Activated CD4-positive, alpha-beta memory T cell treated with anti-CD3 and anti-CD28 coated beads, Interleukin-2, amount 10 ng/mL, durations not matched to agents 7 days and 5 days (primary cell): Measurements from ENCODE around the gene CBX4. TPM values are rescaled to one million over a fixed set of nuclear protein-coding genes. Genes with fewer than 3 reads are reported as not detected.

Experiments used
- CTCF ChIA-PET: fragments of 350-600 bp; sonication (Branson Sonifier 250); formaldehyde crosslinking; loops from one replicate; lab custom pipeline; 2021; ENCODE audit warnings: antibody characterized with exemption, inconsistent platforms; lab: Charles Lee
- POLR2A ChIA-PET: fragments of 350-600 bp; sonication (Branson Sonifier 250); formaldehyde crosslinking; loops from one replicate; lab custom pipeline; 2021; ENCODE audit warnings: antibody characterized with exemption; lab: Charles Lee
- DNase-seq: peaks from one replicate; pipeline ENCODE4 v3.0.0-alpha.2; 2020
- H3K27ac Mint-ChIP-seq: one replicate; pipeline ENCODE4 v1.8.0; 2021; ENCODE audit warnings: mild to moderate bottlenecking, mixed read lengths
- H3K27me3 Mint-ChIP-seq: one replicate; pipeline ENCODE4 v1.8.0; 2021; ENCODE audit warnings: mixed read lengths
- H3K36me3 Mint-ChIP-seq: one replicate; pipeline ENCODE4 v1.8.0; 2021; ENCODE audit warnings: low read depth, mixed read lengths
- H3K4me1 Mint-ChIP-seq: one replicate; pipeline ENCODE4 v1.8.0; 2021; ENCODE audit warnings: mixed read lengths
- H3K4me3 Mint-ChIP-seq: one replicate; pipeline ENCODE4 v1.8.0; 2021; ENCODE audit warnings: mild to moderate bottlenecking, mixed read lengths
- H3K9me3 Mint-ChIP-seq: one replicate; pipeline ENCODE4 v1.8.0; 2021; ENCODE audit warnings: mixed read lengths
- total RNA-seq, 2 experiments: library from RNA; stranded (reverse); gene quantifications; one replicate each; pipeline ENCODE4 v1.2.3, GENCODE V29; 2021

CBX4 gene
- total RNA-seq, 2 experiments from 2014 or later, result 34.4 to 36.5 TPM

DNA sequence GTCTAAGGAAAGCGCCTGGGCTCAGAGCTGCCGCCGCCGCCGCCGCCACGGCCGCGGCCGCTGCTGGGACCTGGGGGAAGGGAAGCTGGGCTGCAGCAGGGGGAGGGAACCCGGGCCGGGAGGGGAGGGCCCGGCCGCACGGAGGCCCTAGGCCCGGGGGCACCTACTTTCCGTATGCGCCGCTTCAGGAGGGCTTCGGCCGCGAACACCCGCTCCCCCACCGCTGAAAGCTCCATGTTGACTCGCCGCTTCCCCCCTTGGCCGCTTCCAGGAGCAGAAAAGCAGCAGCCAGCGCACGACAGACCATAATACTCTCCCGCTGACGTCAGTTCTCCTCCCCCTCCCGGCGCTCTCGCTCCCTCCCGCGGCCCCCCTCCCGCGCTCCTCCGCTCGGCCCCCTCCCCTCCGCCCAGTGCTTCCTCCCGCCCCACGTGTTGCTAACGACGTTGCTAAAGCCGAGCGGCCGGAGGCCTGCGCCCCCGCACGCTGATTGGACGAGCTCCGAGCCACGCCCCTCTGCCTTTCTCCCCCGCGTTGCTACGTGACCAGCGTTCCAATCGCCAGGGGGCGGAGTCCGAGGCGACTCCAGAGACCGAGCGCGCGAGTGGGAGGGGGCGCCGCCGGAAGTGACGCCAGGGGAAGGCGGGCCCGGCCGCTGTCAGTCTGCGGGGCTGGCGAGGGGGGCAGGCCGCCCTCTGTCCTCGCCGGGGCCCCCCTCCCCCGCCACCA, 42.3 kb downstream of the CBX4 start, which contains the start of gene CBX8:
TSS of gene CBX8 (minus strand) at position 315 of the 729 bp plus-strand sequence. CDS start at position 236, 79 bp downstream.
- H3K27ac Mint-ChIP-seq, result peak within 1 kb of the TSS; percentile 70
- ChIA-PET CTCF (interaction anchor here (0.7 to 3.4 kb wide), 11 partner anchors 12 to 173 kb away, joined by 3 to 23 read pairs (median 6); partner anchors contain the start of gene CBX4), POLR2A (interaction anchor here (0.6 to 4.0 kb wide), 10 partner anchors 10 to 304 kb away, joined by 3 to 58 read pairs (median 5); partner anchors contain the start of genes CBX4 and GAA)
- peaks cover 44% of the 10 kb centered on the region for H3K27me3 Mint-ChIP-seq
- peak within 1 kb of the TSS; percentile 83 for H3K4me3 Mint-ChIP-seq
- DNase-seq, result peak; percentile 100
- H3K4me1 Mint-ChIP-seq, result peaks cover 33% of the 10 kb centered on the region
- peaks cover 5% of the 10 kb centered on the region for H3K36me3 Mint-ChIP-seq
- H3K9me3 Mint-ChIP-seq, result no peaks in the 10 kb centered on the region

DNA sequence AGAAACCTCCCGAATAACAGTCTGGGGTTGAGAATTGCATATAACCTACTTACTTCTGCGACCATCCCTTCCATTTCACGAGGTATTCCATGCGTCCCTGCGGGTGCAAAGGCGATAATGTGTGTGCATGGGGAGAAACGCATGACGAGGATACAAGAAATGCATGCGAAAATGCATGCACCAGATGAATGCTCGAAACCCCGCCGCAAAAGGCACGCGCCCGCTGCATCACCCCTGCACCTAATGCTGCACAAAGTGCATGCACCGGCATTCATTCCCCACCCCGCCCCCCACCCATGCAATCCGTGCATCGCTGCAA, 42.8 kb downstream of the CBX4 start:
- peaks cover 5% of the 10 kb centered on the region for H3K36me3 Mint-ChIP-seq
- peaks cover 40% of the 10 kb centered on the region for H3K27me3 Mint-ChIP-seq

GRCh38 chr17:79795795-79796443, 43.3 kb downstream of the CBX4 start:
- H3K27me3 Mint-ChIP-seq, result peaks cover 42% of the 10 kb centered on the region
- no peaks in the 10 kb centered on the region for H3K9me3 Mint-ChIP-seq
- DNase-seq, result no peak
- CTCF ChIA-PET, result interaction anchor here (1.5 to 3.4 kb wide), 2 partner anchors 44 to 50 kb away, joined by 11 to 23 read pairs; partner anchors contain the start of gene CBX4
- peaks cover 34% of the 10 kb centered on the region for H3K4me1 Mint-ChIP-seq
- POLR2A ChIA-PET, result interaction anchor here (1.1 to 4.0 kb wide), 6 partner anchors 12 to 305 kb away, joined by 3 to 58 read pairs (median 12); partner anchors contain the start of genes CBX4 and GAA
- peaks cover 5% of the 10 kb centered on the region for H3K36me3 Mint-ChIP-seq
- peak overlapping the region; percentile 83 for H3K4me3 Mint-ChIP-seq
- no peak overlapping the region for H3K27ac Mint-ChIP-seq

More for the DNA sequence above, 42.8 kb downstream of the CBX4 start:
- POLR2A ChIA-PET, result interaction anchor here (0.6 to 4.0 kb wide), 10 partner anchors 9 to 305 kb away, joined by 3 to 58 read pairs (median 5); partner anchors contain the start of genes CBX4 and GAA
- no peak for DNase-seq
- Mint-ChIP-seq H3K9me3 (no peaks in the 10 kb centered on the region), H3K4me1 (peaks cover 33% of the 10 kb centered on the region), H3K4me3 (peak overlapping the region; percentile 83), H3K27ac (no peak overlapping the region)
- CTCF ChIA-PET, result interaction anchor here (0.7 to 3.4 kb wide), 11 partner anchors 12 to 174 kb away, joined by 3 to 23 read pairs (median 6); partner anchors contain the start of gene CBX4

DNA sequence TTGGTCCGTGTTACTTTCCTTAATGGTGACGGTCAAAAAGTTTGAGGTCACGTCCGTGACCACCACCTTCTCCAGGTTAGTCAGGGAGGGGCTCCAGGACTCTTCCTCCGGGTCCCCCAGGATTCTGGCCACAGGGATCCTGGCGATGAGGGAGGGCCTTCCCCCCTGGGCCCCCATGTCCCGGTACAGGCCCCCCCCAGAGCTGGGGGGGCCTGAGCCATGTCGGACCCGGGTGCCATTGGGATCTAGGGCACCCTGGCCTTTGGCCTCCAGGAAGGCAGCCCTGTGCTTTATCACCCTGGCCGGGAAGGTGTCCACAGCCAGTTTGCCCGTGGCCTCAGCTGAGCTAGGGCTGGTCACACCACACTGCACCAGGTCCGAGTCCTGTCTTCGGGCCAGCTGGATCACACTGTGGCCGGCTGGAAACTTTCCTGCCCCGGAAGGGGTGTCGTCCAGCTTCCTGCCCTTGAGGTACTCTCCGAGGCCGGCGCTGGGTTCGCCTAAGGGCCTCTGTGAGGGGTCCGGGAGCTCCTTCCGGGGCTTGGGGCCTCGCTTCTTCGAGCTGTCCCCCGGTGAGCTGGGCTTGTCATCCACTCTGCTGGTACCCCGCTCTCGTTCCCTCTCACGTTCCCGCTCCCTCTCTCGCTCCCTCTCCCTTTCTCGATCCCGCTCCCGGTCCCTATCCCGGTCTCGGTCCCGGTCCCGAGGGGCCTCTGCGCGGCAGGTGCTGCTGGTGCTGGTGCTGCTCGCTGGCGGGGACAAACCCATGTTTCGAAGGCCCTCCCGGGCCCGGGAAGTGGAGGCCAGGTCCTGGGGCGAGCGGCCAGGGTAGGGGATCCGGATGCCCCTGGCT, 44.4 kb downstream of the CBX4 start:
- H3K4me3 Mint-ChIP-seq, result no peak overlapping the region
- DNase-seq, result no peak
- H3K36me3 Mint-ChIP-seq, result peaks cover 2% of the 10 kb centered on the region
- POLR2A ChIA-PET, result interaction anchor here (1.4 kb wide), 1 partner anchor 44 kb away, joined by 3 read pairs; the partner anchor contains the start of gene CBX4
- H3K9me3 Mint-ChIP-seq, result no peaks in the 10 kb centered on the region
- H3K27me3 Mint-ChIP-seq, result peaks cover 41% of the 10 kb centered on the region
- peaks cover 28% of the 10 kb centered on the region for H3K4me1 Mint-ChIP-seq
- no peak overlapping the region for H3K27ac Mint-ChIP-seq
- CTCF ChIA-PET, result interaction anchor here (1.6 to 3.4 kb wide), 2 partner anchors 45 to 199 kb away, joined by 4 to 23 read pairs; partner anchors contain the start of gene CBX4

DNA sequence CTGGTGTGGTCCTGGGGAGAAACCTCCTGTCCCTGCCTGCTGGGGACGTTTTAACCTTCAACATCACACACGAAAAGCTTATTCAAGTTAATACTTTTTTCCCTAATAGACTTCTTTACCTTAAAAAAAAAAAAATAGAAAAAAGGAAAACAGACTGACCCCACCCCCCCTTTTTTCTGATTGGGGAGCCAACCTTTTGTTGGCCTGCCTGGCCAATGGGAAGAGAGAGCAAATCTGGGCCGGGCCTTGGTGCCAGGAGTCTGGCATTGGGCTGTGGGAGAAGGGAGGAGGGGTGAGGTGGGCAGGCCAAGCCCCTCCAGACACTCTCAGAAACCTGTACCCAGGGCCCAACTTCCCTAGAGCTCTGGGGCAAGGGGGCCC, 45.3 kb downstream of the CBX4 start:
- DNase-seq, result no peak
- H3K27ac Mint-ChIP-seq, result no peak overlapping the region
- H3K9me3 Mint-ChIP-seq, result no peaks in the 10 kb centered on the region
- peaks cover 21% of the 10 kb centered on the region for H3K4me1 Mint-ChIP-seq
- H3K27me3 Mint-ChIP-seq, result peaks cover 38% of the 10 kb centered on the region
- POLR2A ChIA-PET, result no interaction called here
- no peak overlapping the region for H3K4me3 Mint-ChIP-seq
- CTCF ChIA-PET, result interaction anchor here (0.7 to 1.6 kb wide), 2 partner anchors 37 to 200 kb away, joined by 4 read pairs; no protein-coding TSS in a partner anchor
- H3K36me3 Mint-ChIP-seq, result peaks cover 2% of the 10 kb centered on the region

DNA sequence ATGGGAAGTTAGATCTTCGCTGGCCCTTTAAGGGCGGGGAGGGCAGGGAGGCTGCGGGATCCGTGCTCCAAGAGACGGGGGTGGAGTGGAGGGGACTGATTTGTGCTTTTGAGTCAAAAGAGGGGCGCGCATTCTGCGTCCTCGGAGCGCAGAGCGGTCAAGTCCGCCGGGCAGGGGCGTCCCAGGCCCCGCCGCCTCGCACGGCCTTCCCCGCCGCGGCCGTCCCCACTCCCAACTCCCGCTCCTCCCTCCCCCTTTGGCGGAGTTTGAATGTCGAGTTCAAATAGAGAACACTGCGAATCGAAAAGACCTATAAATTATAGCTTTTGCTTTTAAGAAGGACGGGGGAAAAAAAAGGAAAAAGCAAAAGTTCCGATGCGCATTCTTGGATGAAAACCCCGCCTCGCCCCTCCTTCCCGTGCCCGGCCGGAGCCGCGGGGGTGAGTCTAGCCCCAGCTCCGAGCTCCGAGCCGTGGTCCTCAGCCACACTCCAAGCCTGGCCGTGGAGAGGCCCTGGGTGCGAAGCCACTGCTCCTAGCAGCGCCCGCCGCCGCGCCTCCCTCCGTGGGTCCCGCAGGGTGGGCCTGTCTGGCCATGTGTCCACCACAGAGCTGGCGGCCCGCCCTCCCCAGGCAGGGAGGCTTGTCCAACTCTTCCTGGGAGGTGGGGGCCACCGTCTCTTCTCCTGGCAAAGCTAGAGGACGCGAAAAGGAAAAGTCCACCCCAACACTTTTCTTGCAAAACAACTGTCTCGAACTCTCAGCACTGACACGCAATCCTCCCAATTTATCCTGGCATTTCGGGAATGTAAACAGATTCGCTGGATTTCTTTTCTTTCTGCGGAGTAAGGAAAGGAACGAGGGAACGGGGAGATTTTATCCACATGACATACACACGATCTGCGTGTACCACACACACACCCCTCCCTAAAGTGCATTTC, 46.0 kb downstream of the CBX4 start:
- Mint-ChIP-seq H3K27ac (no peak overlapping the region), H3K4me3 (no peak overlapping the region), H3K27me3 (peaks cover 39% of the 10 kb centered on the region), H3K9me3 (no peaks in the 10 kb centered on the region), H3K4me1 (peaks cover 16% of the 10 kb centered on the region), H3K36me3 (peaks cover 2% of the 10 kb centered on the region)
- POLR2A ChIA-PET, result no interaction called here
- no peak for DNase-seq
- CTCF ChIA-PET, result interaction anchor here (0.7 to 1.6 kb wide), 2 partner anchors 37 to 201 kb away, joined by 4 read pairs; no protein-coding TSS in a partner anchor

DNA sequence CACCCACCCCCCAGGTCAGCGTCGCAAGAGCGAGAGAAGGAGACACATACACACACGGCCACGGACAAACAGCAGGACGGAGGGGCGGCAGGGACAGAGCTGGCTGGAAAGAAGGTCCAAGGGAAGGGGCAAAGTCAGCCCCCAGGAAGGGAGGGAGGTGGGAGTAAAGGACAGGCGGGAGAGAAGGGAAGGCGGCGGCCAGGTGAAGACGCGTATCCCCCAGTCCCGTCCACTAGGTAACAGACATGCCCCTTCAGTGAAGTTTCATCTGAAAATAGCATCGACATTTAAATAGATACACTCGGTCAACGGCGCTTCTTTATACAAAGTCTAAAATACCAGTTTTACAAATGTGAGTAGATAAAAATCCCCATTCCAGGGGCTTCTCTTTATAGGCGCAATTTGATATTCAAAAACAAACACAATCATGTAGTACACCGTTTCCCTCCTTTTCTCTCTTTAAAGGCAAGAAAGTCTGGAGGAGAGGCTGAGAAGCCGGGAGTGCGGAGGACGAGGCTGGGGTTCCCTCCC, 46.8 kb downstream of the CBX4 start:
- Mint-ChIP-seq H3K27me3 (peaks cover 48% of the 10 kb centered on the region), H3K36me3 (peaks cover 2% of the 10 kb centered on the region), H3K4me3 (no peak overlapping the region), H3K9me3 (no peaks in the 10 kb centered on the region), H3K4me1 (peaks cover 16% of the 10 kb centered on the region), H3K27ac (no peak overlapping the region)
- POLR2A ChIA-PET, result interaction anchor here (0.8 kb wide), 1 partner anchor 21 kb away, joined by 3 read pairs; no protein-coding TSS in a partner anchor
- CTCF ChIA-PET, result no interaction called here
- no peak for DNase-seq

GRCh38 chr17:79791735-79792161, 47.5 kb downstream of the CBX4 start:
- ChIA-PET CTCF (no interaction called here), POLR2A (interaction anchor here (0.8 kb wide), 1 partner anchor 22 kb away, joined by 3 read pairs; no protein-coding TSS in a partner anchor)
- H3K27me3 Mint-ChIP-seq, result peaks cover 51% of the 10 kb centered on the region
- peaks cover 2% of the 10 kb centered on the region for H3K36me3 Mint-ChIP-seq
- DNase-seq, result no peak
- peaks cover 11% of the 10 kb centered on the region for H3K4me1 Mint-ChIP-seq
- no peak overlapping the region for H3K4me3 Mint-ChIP-seq
- no peak overlapping the region for H3K27ac Mint-ChIP-seq
- H3K9me3 Mint-ChIP-seq, result no peaks in the 10 kb centered on the region

- Mint-ChIP-seq H3K4me3 (no peak overlapping the region), H3K9me3 (no peaks in the 10 kb centered on the region), H3K27ac (no peak overlapping the region), H3K36me3 (no peaks in the 10 kb centered on the region), H3K27me3 (peaks cover 56% of the 10 kb centered on the region), H3K4me1 (peaks cover 7% of the 10 kb centered on the region)
- CTCF ChIA-PET, result no interaction called here
- POLR2A ChIA-PET, result no interaction called here
- no peak for DNase-seq
Measured at GRCh38 chr17:79790805-79791734, 48.2 kb downstream of the CBX4 start.
